ENCODE results near the gene MRAP.
A peak's percentile ranks its signal among the peaks of the same experiment; 100 is the strongest.
"Not testable (repeated sequence)": the region's sequence is repeated elsewhere in the genome, so short reads cannot be mapped to it uniquely, and the experiment has no call there.

Gene MRAP

DNA sequence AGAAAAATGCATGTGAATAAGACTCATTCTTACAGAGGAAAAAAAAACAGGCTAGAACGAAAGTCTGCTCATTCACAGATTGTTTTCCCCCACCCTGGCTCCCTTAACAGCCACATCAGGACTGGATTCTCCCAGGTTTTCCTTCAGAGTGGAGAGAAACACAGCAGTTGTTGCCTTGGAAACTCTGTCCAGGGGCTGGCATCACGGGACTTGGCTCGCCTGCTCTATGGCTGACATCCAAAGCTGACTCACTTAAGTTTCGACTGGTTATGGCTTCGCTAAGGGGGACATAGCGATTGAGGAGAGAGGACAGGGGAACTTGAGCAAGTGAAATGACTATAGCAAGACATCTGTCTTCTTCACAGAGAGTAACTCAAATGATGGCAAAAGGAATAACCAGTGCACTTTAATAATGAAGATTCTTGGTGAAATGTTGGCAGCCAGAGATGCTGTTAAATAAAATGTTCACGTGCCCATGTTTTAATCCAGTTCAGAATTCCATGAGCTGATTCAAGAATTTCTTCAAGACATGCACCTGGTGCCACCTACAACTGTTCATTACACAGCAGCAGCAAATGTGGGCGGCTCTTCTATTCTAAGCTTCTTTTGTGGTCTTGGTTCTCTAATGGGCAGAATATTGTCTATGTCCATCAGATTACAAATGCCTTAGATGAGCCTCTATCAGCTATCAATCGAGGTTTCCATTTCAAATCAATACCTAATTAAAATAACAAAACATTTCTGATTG, 41.6 kb upstream of the MRAP start:
- no peaks in the 10 kb centered on the region for H3K36me3 ChIP-seq (ENCODE audit: low read depth)
- H3K27me3 ChIP-seq (ENCODE audit: insufficient read depth, poor library complexity, severe bottlenecking), result no peaks in the 10 kb centered on the region
- ATAC-seq (ENCODE audit: low read depth), result peak; percentile 66
- H3K27ac ChIP-seq (ENCODE audit: poor library complexity, severe bottlenecking), result no peak overlapping the region
- H3K4me3 ChIP-seq (ENCODE audit: severe bottlenecking), result no peak overlapping the region
- TF ChIP-seq, protein P1, sequence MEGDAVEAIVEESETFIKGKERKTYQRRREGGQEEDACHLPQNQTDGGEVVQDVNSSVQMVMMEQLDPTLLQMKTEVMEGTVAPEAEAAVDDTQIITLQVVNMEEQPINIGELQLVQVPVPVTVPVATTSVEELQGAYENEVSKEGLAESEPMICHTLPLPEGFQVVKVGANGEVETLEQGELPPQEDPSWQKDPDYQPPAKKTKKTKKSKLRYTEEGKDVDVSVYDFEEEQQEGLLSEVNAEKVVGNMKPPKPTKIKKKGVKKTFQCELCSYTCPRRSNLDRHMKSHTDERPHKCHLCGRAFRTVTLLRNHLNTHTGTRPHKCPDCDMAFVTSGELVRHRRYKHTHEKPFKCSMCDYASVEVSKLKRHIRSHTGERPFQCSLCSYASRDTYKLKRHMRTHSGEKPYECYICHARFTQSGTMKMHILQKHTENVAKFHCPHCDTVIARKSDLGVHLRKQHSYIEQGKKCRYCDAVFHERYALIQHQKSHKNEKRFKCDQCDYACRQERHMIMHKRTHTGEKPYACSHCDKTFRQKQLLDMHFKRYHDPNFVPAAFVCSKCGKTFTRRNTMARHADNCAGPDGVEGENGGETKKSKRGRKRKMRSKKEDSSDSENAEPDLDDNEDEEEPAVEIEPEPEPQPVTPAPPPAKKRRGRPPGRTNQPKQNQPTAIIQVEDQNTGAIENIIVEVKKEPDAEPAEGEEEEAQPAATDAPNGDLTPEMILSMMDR (IDR thresholded peaks at IDR 0.05; ENCODE audit: poor library complexity, severe bottlenecking), result no peak
- DNase-seq (ENCODE audit: low spot score), result no peak
- peaks cover 3% of the 10 kb centered on the region for H3K4me1 ChIP-seq (ENCODE audit: insufficient read depth, poor library complexity, severe bottlenecking)
- H3K9me3 ChIP-seq (ENCODE audit: severe bottlenecking), result no peaks in the 10 kb centered on the region

GRCh38 chr21:32257962-32258785, 40.5 kb upstream of the MRAP start:
- peak; percentile 88 for ATAC-seq (ENCODE audit: low read depth)
- H3K36me3 ChIP-seq (ENCODE audit: low read depth), result no peaks in the 10 kb centered on the region
- TF ChIP-seq, protein P1 (IDR thresholded peaks at IDR 0.05; ENCODE audit: poor library complexity, severe bottlenecking), result peak; percentile 82

DNA sequence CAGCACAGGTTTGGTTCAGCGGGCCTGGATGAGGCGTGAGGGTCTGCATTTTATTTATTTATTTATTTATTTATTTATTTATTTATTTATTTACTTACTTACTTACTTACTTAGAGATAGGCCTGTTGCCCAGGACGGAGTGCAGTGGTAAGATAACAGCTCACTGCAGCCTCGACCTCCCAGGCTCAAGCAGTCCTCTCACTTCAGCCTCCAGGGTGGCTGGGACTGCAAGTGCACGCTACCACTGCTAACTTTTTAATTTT, 39.9 kb upstream of the MRAP start:
- not testable (repeated sequence) for H3K36me3 ChIP-seq (ENCODE audit: low read depth); DNase-seq (ENCODE audit: low spot score); H3K4me3 ChIP-seq (ENCODE audit: severe bottlenecking); H3K27me3 ChIP-seq (ENCODE audit: insufficient read depth, poor library complexity, severe bottlenecking); H3K9me3 ChIP-seq (ENCODE audit: severe bottlenecking); H3K4me1 ChIP-seq (ENCODE audit: insufficient read depth, poor library complexity, severe bottlenecking); ATAC-seq (ENCODE audit: low read depth); H3K27ac ChIP-seq (ENCODE audit: poor library complexity, severe bottlenecking)

More at GRCh38 chr21:32257962-32258785, 40.5 kb upstream of the MRAP start:
- Histone ChIP-seq H3K4me3 (ENCODE audit: severe bottlenecking) (no peak overlapping the region), H3K27ac (ENCODE audit: poor library complexity, severe bottlenecking) (no peak overlapping the region), H3K9me3 (ENCODE audit: severe bottlenecking) (no peaks in the 10 kb centered on the region), H3K4me1 (ENCODE audit: insufficient read depth, poor library complexity, severe bottlenecking) (peaks cover 3% of the 10 kb centered on the region), H3K27me3 (ENCODE audit: insufficient read depth, poor library complexity, severe bottlenecking) (no peaks in the 10 kb centered on the region)
- DNase-seq (ENCODE audit: low spot score), result no peak

GRCh38 chr21:32260130-32260529, 38.5 kb upstream of the MRAP start:
- H3K9me3 ChIP-seq (ENCODE audit: severe bottlenecking), result no peaks in the 10 kb centered on the region
- H3K4me3 ChIP-seq (ENCODE audit: severe bottlenecking), result no peak overlapping the region
- H3K27ac ChIP-seq (ENCODE audit: poor library complexity, severe bottlenecking), result no peak overlapping the region
- no peaks in the 10 kb centered on the region for H3K27me3 ChIP-seq (ENCODE audit: insufficient read depth, poor library complexity, severe bottlenecking)
- peaks cover 3% of the 10 kb centered on the region for H3K4me1 ChIP-seq (ENCODE audit: insufficient read depth, poor library complexity, severe bottlenecking)
- TF ChIP-seq, protein P1 (IDR thresholded peaks at IDR 0.05; ENCODE audit: poor library complexity, severe bottlenecking), result no peak
- no peaks in the 10 kb centered on the region for H3K36me3 ChIP-seq (ENCODE audit: low read depth)
- DNase-seq (ENCODE audit: low spot score) (no peak), ATAC-seq (ENCODE audit: low read depth) (no peak)

- no peak for DNase-seq (ENCODE audit: low spot score)
- no peak overlapping the region for H3K4me3 ChIP-seq (ENCODE audit: severe bottlenecking)
Measured at GRCh38 chr21:32261929-32262328, 36.7 kb upstream of the MRAP start.

GRCh38 chr21:32265321-32265720, 33.3 kb upstream of the MRAP start:
- DNase-seq (ENCODE audit: low spot score); H3K4me1 ChIP-seq (ENCODE audit: insufficient read depth, poor library complexity, severe bottlenecking); H3K4me3 ChIP-seq (ENCODE audit: severe bottlenecking); H3K9me3 ChIP-seq (ENCODE audit: severe bottlenecking); H3K27ac ChIP-seq (ENCODE audit: poor library complexity, severe bottlenecking); H3K27me3 ChIP-seq (ENCODE audit: insufficient read depth, poor library complexity, severe bottlenecking); ATAC-seq (ENCODE audit: low read depth): not testable (repeated sequence)
- peaks cover 23% of the 10 kb centered on the region for H3K36me3 ChIP-seq (ENCODE audit: low read depth)

More at GRCh38 chr21:32261929-32262328, 36.7 kb upstream of the MRAP start:
- TF ChIP-seq, protein P1 (IDR thresholded peaks at IDR 0.05; ENCODE audit: poor library complexity, severe bottlenecking), result no peak
- peaks cover 3% of the 10 kb centered on the region for H3K4me1 ChIP-seq (ENCODE audit: insufficient read depth, poor library complexity, severe bottlenecking)
- no peaks in the 10 kb centered on the region for H3K27me3 ChIP-seq (ENCODE audit: insufficient read depth, poor library complexity, severe bottlenecking)
- ATAC-seq (ENCODE audit: low read depth), result no peak
- H3K9me3 ChIP-seq (ENCODE audit: severe bottlenecking), result no peaks in the 10 kb centered on the region
- no peak overlapping the region for H3K27ac ChIP-seq (ENCODE audit: poor library complexity, severe bottlenecking)
- no peaks in the 10 kb centered on the region for H3K36me3 ChIP-seq (ENCODE audit: low read depth)

All from RWPE2 (cell line).